Measurements from ENCODE around the gene CSNK2A1. TPM values are rescaled to one million over a fixed set of nuclear protein-coding genes. Genes with fewer than 3 reads are reported as not detected.

The CSNK2A1 gene
- total and polyA plus RNA-seq, 2 of the 8 experiments (the other 6 are each of a cell fraction or from before 2014, with no cell fraction given), result 117 to 260 TPM

DNA sequence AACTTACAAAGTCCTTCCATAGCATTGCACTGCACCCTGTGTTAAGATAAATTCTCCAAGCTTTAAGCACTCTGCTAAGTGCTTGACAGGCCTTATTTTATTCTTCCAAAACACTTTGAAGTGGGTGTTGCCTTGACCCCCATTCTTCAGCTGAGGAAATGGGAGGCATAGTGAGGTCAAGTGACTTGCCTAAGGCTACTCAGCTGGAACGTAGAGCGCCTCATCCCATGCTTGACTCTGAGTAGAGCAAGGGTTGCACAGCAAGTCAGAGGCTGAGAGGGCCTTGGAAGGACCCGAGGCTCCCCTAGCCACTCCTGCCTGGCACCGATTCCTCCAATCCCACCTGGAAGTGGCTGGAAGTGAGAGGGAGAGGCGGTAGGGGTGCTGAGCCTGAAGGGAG, 19.6 kb upstream of the CSNK2A1 start:
- H2BK5ac ChIP-seq (ENCODE audit: low read depth, low read length), result no peak overlapping the region
- H3K4me2 ChIP-seq (ENCODE audit: insufficient read depth in 1 of 2, low read depth in 2 of 2, low read length in 2 of 2), result no peak overlapping the region
- no peak overlapping the region for H4K8ac ChIP-seq (ENCODE audit: extremely low read depth, insufficient read depth, low read length)
- DNase-seq (ENCODE audit: low read depth in 1 of 2, low spot score in 2 of 2), result no peak
- no peak overlapping the region for H2BK15ac ChIP-seq (ENCODE audit: low read length)
- no peak overlapping the region for H3K4ac ChIP-seq (replicated peaks; ENCODE audit: insufficient read length, low read depth, low read length)
- FAIRE-seq, result no peak
- H3K18ac ChIP-seq (ENCODE audit: extremely low read depth, low read length), result no peak overlapping the region
- no peak overlapping the region for H4K5ac ChIP-seq (ENCODE audit: insufficient read length, low read depth, low read length)
- no peak overlapping the region for H3K9ac ChIP-seq (replicated peaks in 1 of 4; ENCODE audit: extremely low read depth in 1 of 4, low read depth in 3 of 4, low read length in 3 of 4)
- no peak overlapping the region for H2BK12ac ChIP-seq (ENCODE audit: low read depth, low read length)
- H2BK20ac ChIP-seq (ENCODE audit: low read length), result no peak overlapping the region
- POLR2A ChIA-PET (ENCODE audit: partially characterized antibody), result interaction anchor here (1.8 to 3.4 kb wide), 2 partner anchors 11 to 82 kb away, joined by 7 to 18 read pairs; no protein-coding TSS in a partner anchor
- no peak overlapping the region for H2AFZ ChIP-seq (ENCODE audit: low read length)
- no peaks in the 10 kb centered on the region for H4K20me1 ChIP-seq (replicated peaks in 1 of 2; ENCODE audit: control insufficient read depth in 1 of 2, insufficient read depth in 2 of 2, low read length in 2 of 2)
- H3K4me3 ChIP-seq (ENCODE audit: extremely low read depth in 1 of 4, insufficient read depth in 2 of 4, low read depth in 3 of 4, low read length in 4 of 4), result no peak overlapping the region
- no peaks in the 10 kb centered on the region for H3K9me3 ChIP-seq (ENCODE audit: insufficient read depth in 2 of 2, low read depth in 1 of 2, low read length in 1 of 2)
- no peaks in the 10 kb centered on the region for H3K79me2 ChIP-seq (ENCODE audit: control insufficient read depth in 1 of 2, insufficient read depth in 2 of 2, low read length in 2 of 2)
- no peaks in the 10 kb centered on the region for H3K36me3 ChIP-seq (ENCODE audit: control insufficient read depth in 2 of 4, insufficient read depth in 4 of 4, low read length in 3 of 4)
- CTCF ChIA-PET (ENCODE audit: partially characterized antibody), result interaction anchor here (0.6 to 6.1 kb wide), 32 partner anchors 11 to 212 kb away, joined by 3 to 142 read pairs (median 4); partner anchors contain the start of gene CSNK2A1
- H3K27ac ChIP-seq (ENCODE audit: low read depth, low read length), result no peak overlapping the region
- no peaks in the 10 kb centered on the region for H3K79me1 ChIP-seq (ENCODE audit: low read depth, low read length)
- H3K27me3 ChIP-seq (replicated peaks in 1 of 4; ENCODE audit: control insufficient read depth in 3 of 4, extremely low read depth in 1 of 4, insufficient read depth in 3 of 4, low read length in 3 of 4), result no peaks in the 10 kb centered on the region
- H3K23ac ChIP-seq (ENCODE audit: insufficient read length), result no peak overlapping the region
- H3K23me2 ChIP-seq (ENCODE audit: low read depth, low read length), result no peaks in the 10 kb centered on the region
- no peak overlapping the region for H3K14ac ChIP-seq (ENCODE audit: insufficient read length)
- no peak overlapping the region for H4K91ac ChIP-seq (replicated peaks; ENCODE audit: insufficient read length, low read length)
- no peak overlapping the region for H2AK5ac ChIP-seq (ENCODE audit: low read depth, low read length)
- no peak overlapping the region for H3K56ac ChIP-seq (replicated peaks; ENCODE audit: insufficient read length, low read depth, low read length)
- H3K4me1 ChIP-seq (replicated peaks in 1 of 4; ENCODE audit: control insufficient read depth in 3 of 4, insufficient read depth in 4 of 4, low read length in 3 of 4), result peaks cover 0 to 5% (median 0%) of the 10 kb centered on the region in 4 experiments; a peak in 2 of 7 replicates
- WGBS, 2 experiments (ENCODE audit: extremely low coverage in 1 of 2, insufficient coverage in 1 of 2, insufficient read length in 1 of 2, insufficient replicate concordance in 2 of 2, low coverage in 1 of 2, low lambda C conversion rate in 2 of 2, missing lambda C conversion rate in 1 of 2), result 90% methylated on average over 5 of the region's 5 CpGs; no CpG with 5 or more reads in 1 of the 2 experiments
- no peak overlapping the region for H2BK120ac ChIP-seq (replicated peaks; ENCODE audit: low read depth, low read length)
- TF ChIP-seq, protein P1, sequence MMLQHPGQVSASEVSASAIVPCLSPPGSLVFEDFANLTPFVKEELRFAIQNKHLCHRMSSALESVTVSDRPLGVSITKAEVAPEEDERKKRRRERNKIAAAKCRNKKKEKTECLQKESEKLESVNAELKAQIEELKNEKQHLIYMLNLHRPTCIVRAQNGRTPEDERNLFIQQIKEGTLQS (IDR thresholded peaks at IDR 0.05; ENCODE audit: insufficient read depth, low read depth, low read length), result no peak
- TF ChIP-seq KDM5A (IDR thresholded peaks at IDR 0.05; ENCODE audit: low read length) (no peak), HDAC2 (IDR thresholded peaks at IDR 0.05; ENCODE audit: borderline replicate concordance in 1 of 2, low read depth in 2 of 2, low read length in 2 of 2) (no peak), CBX5 (IDR thresholded peaks at IDR 0.05; ENCODE audit: low read depth, low read length) (no peak), JUND (IDR thresholded peaks at IDR 0.05; ENCODE audit: low read length) (no peak)

All from H1 (cell line).